Femur (tissue), 1 donor: ENCODE data around the gene SPATA9.
"Not testable (repeated sequence)": the region's sequence is repeated elsewhere in the genome, so short reads cannot be mapped to it uniquely, and the experiment has no call there.

ENCODE experiments used
- DNase-seq: peaks from one replicate; pipeline ENCODE4 v3.0.0-alpha.2; 2017

The SPATA9 gene

GRCh38 chr5:95672641-95673040 is 10.2 kb downstream of the SPATA9 start:
- DNase-seq, result no peak

- DNase-seq, result no peak
Measured at GRCh38 chr5:95671826-95672225, 11.0 kb downstream of the SPATA9 start.

- DNase-seq, result no peak
Measured at GRCh38 chr5:95670568-95670967, 12.2 kb downstream of the SPATA9 start.

- DNase-seq, result no peak
Measured at GRCh38 chr5:95669985-95670384, 12.8 kb downstream of the SPATA9 start.

GRCh38 chr5:95669540-95669939 is 13.3 kb downstream of the SPATA9 start:
- DNase-seq, result peak; percentile 83

- DNase-seq, result no peak
Measured at GRCh38 chr5:95668728-95669127, 14.1 kb downstream of the SPATA9 start.

- no peak for DNase-seq
Measured at GRCh38 chr5:95668216-95668615, 14.6 kb downstream of the SPATA9 start.

- DNase-seq, result no peak
Measured at GRCh38 chr5:95667678-95668077, 15.1 kb downstream of the SPATA9 start.

- DNase-seq, result no peak
Measured at GRCh38 chr5:95667061-95667618, 15.7 kb downstream of the SPATA9 start.

GRCh38 chr5:95664204-95664786 is 18.5 kb downstream of the SPATA9 start:
- no peak for DNase-seq

GRCh38 chr5:95662946-95663345 is 19.8 kb downstream of the SPATA9 start:
- DNase-seq, result no peak

GRCh38 chr5:95660060-95660459 is 22.7 kb downstream of the SPATA9 start:
- DNase-seq, result no peak

GRCh38 chr5:95655575-95655974 is 27.2 kb downstream of the SPATA9 start:
- DNase-seq, result no peak

- no peak for DNase-seq
Measured at GRCh38 chr5:95654196-95654595, 28.6 kb downstream of the SPATA9 start.

GRCh38 chr5:95652849-95653248 is 29.9 kb downstream of the SPATA9 start:
- DNase-seq, result no peak

GRCh38 chr5:95649842-95650620 is 32.8 kb downstream of the SPATA9 start:
- no peak for DNase-seq

GRCh38 chr5:95649274-95649673 is 33.5 kb downstream of the SPATA9 start:
- no peak for DNase-seq

GRCh38 chr5:95647886-95648860 is 34.6 kb downstream of the SPATA9 start:
- DNase-seq, result no peak

- DNase-seq, result peak; percentile 98
Measured at GRCh38 chr5:95646569-95647431, 36.0 kb downstream of the SPATA9 start, which contains the start of gene RFESD. Gene RFESD (plus strand): TSS chr5:95646777. CDS start chr5:95652272, 5,495 bp downstream.

- DNase-seq, result not testable (repeated sequence)
Measured at GRCh38 chr5:95646226-95646568, 36.6 kb downstream of the SPATA9 start.

GRCh38 chr5:95644351-95645042 is 38.3 kb downstream of the SPATA9 start:
- peak; percentile 56 for DNase-seq
